Posterior cingulate gyrus (tissue), 11 donors: Measurements from ENCODE around the gene KLC3.
"Not testable (repeated sequence)": the region's sequence is repeated elsewhere in the genome, so short reads cannot be mapped to it uniquely, and the experiment has no call there.

ENCODE experiments used
- DNase-seq, 10 donors: peaks; one replicate each; pipeline versions ENCODE4 v3.0.0 to v3.0.0-alpha.2; 2020 to 2021; ENCODE audit warnings: mixed read lengths in 3 of 10
- intact Hi-C: fragments of 100-400 bp; cut with DNase I; formaldehyde crosslinking; loops from one replicate; pipeline ENCODE4 v1.15.1; 2023

The KLC3 gene

GRCh38 chr19:45314708-45315245, 25.8 kb upstream of the KLC3 start:
- intact Hi-C loops = no loop called here
- no peak for DNase-seq

- intact Hi-C loops = no loop called here
- DNase-seq = no peak
Measured at GRCh38 chr19:45315304-45315703, 25.2 kb upstream of the KLC3 start.

- intact Hi-C loops = no loop called here
- DNase-seq = no peak
Measured at GRCh38 chr19:45320997-45321775, 19.4 kb upstream of the KLC3 start.

GRCh38 chr19:45321848-45322247, 18.7 kb upstream of the KLC3 start:
- intact Hi-C loops = no loop called here
- DNase-seq = no peak

GRCh38 chr19:45322311-45322710, 18.2 kb upstream of the KLC3 start:
- no peak for DNase-seq
- intact Hi-C loops = no loop called here

- DNase-seq = no peak
- intact Hi-C loops = no loop called here
Measured at GRCh38 chr19:45322744-45323281, 17.7 kb upstream of the KLC3 start, which contains the start of gene CKM. Gene CKM, minus strand, starts transcription at chr19:45322875. Its CDS starts 3,162 bp downstream, at chr19:45319713.

- intact Hi-C loops = no loop called here
- peak in 2 of 10 donors; percentile 21 to 76 for DNase-seq
Measured at GRCh38 chr19:45323671-45324081, 16.9 kb upstream of the KLC3 start.

GRCh38 chr19:45324349-45324907, 16.1 kb upstream of the KLC3 start:
- intact Hi-C loops = no loop called here
- DNase-seq = no peak

GRCh38 chr19:45327404-45328143, 13.0 kb upstream of the KLC3 start:
- intact Hi-C loops = no loop called here

GRCh38 chr19:45331411-45331810, 9.1 kb upstream of the KLC3 start:
- DNase-seq = no peak
- intact Hi-C loops = no loop called here

More at GRCh38 chr19:45327404-45328143, 13.0 kb upstream of the KLC3 start:
- no peak for DNase-seq

- no peak for DNase-seq
- intact Hi-C loops = no loop called here
Measured at GRCh38 chr19:45333609-45334303, 6.8 kb upstream of the KLC3 start.

GRCh38 chr19:45334881-45335280, 5.7 kb upstream of the KLC3 start:
- intact Hi-C loops = loop anchor here (5.0 kb wide), 1 partner anchor 133 kb away; no protein-coding TSS in a partner anchor
- DNase-seq = not testable (repeated sequence)

GRCh38 chr19:45336696-45337251, 3.8 kb upstream of the KLC3 start:
- intact Hi-C loops = loop anchor here (5.0 kb wide), 1 partner anchor 134 kb away; no protein-coding TSS in a partner anchor

GRCh38 chr19:45339629-45340028, 921 bp upstream of the KLC3 start:
- intact Hi-C loops = loop anchor here (5.0 kb wide), 1 partner anchor 137 kb away; no protein-coding TSS in a partner anchor
- DNase-seq = no peak

More at GRCh38 chr19:45336696-45337251, 3.8 kb upstream of the KLC3 start:
- no peak for DNase-seq

GRCh38 chr19:45340899-45341453, 426 bp downstream of the KLC3 start:
- intact Hi-C loops = no loop called here
- DNase-seq = no peak

GRCh38 chr19:45342911-45343310, 2.4 kb downstream of the KLC3 start:
- no peak for DNase-seq
- intact Hi-C loops = no loop called here

GRCh38 chr19:45344621-45345505, 4.3 kb downstream of the KLC3 start:
- intact Hi-C loops = no loop called here
- DNase-seq = no peak

- DNase-seq = no peak
- intact Hi-C loops = no loop called here
Measured at GRCh38 chr19:45345506-45345860, 4.9 kb downstream of the KLC3 start.
